Measurements from ENCODE around the gene RPS6KA2.

The RPS6KA2 gene

DNA sequence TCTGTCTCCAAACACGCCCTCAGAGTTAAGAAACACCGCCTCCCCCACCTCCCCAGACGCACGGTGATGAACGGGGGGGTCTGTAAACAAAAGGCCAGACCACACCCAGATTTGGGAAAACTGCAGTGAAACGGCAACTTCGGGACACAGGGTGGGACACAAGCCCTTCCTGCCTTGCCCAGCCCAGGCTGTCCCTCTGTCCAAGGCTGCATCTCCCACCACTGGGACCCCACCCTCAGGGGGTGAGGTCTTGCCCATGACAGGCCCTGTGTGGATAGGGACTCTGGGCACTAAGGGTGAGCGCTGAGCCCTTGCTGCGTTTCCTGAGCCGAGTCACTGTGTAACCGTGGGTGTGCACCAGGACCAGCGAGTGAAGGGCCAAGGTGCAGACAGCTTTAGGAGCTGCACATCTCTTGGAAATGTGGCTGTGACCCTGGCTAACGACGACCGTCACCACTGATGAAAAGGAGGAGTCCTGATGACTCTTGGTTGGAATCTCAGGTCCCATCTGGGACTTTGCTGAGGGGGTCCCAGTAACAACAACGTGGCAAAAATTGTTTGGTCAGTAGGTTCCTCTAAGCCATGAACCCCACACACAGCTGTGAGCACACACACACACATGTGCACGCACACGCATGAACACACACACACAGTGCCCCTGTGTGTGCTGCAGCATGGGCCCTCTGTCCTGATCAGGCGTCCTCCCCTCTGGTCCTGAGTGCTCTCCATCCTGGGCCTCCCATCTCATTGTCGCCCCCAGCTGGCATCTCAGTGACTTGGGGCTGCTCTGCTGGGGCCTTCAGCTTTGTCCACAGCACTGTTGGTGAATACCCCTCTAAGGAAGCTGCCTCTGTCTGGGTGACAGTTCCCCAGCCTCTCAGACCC, 141.2 kb downstream of the RPS6KA2 start:
- DNase-seq (ENCODE audit: low spot score) = no peak

- DNase-seq (ENCODE audit: low spot score) = no peak
Measured at GRCh38 chr6:166484863-166485262, 142.2 kb downstream of the RPS6KA2 start.

DNA sequence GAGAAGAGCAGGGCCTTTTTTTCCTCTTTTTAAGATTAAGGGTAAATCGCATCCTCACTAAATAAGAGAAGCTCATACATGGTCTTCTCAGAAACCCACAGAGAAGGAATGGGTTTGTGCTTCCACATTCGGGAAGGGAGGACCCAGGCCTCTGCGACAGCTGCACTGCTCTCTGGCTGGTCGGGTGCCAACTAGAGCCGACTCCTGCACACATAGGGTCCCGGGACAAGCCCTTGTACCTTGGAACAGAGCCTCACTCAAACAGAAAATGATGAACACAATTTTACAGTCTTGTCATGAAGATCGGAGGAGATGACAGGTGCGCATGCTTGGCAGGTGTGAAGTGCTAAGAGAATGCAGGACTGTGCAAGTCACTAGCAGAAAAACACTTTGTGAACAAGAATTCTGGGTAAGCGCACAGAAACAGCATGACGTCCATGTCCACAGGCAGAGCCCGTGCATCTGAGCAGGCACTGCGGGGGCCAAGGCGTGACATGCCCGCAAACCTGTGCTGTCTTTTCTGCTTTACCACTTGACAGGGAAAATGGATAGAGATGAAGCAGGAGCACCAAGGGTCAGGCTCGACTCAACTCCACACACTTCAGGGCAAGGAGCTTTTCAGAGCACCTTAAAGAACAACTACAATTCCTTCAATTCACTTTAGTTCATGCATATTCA, 143.3 kb downstream of the RPS6KA2 start:
- DNase-seq (ENCODE audit: low spot score) = no peak

DNA sequence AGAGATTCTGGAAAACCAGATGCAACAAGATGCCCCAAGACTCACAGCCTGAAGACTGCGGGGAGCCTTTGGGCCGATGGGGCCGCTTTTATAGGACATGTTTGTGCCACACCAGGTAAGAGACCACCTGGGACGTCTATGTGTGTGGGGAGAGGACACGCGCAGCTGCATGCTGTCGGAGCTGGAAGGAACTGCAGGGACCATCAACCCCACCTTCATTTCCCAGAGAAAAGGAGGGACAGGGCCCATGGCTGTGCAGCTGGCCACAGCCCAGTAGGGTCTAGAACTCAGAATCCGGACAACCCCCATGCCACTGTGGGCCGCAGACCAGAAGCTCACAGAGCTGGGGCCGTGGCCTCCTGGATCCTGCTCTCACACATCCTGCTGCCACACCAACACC, 144.0 kb downstream of the RPS6KA2 start:
- DNase-seq (ENCODE audit: low spot score) = no peak

DNA sequence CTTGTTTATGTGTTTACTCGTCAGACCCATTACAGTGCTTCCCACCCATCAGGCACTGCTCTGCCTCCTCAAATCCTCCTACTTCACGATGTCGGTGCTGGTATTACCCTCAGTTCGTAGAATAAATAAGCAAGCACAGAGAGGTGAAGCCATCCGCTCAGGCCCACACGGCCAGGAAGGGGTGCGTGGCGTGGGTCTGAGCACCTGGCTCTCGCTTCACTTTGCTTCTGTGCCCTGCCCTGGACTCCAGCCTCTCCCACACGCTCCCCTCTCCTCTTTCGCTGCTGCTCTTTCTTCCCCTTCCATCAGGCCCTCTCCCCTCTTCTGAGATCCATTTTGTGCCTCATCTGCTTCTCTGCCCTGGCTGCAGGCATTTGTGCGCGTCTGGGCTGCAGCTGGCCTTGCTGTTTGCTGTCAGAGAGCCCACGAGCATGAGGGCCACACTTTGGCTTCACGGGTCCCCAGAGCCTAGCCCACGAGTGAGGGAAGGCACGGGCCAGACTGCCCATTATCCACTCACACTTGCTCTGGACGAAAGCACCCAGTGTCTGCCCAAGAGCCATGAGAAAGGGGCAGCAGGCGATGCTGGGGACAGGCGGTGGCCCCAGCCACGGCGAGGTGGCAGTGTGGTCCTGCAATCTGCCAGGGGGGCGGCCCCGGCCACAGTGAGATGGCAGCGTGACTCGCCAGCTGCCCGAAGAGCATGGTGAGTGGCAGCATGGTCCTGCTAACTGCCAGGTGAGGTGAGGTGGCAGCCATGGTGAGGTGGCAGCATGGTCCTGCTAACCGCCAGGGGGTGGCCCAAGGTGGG, 148.1 kb downstream of the RPS6KA2 start:
- DNase-seq (ENCODE audit: low spot score) = no peak

GRCh38 chr6:166477647-166478365, 149.2 kb downstream of the RPS6KA2 start:
- DNase-seq (ENCODE audit: low spot score) = no peak

GRCh38 chr6:166476634-166477215, 150.3 kb downstream of the RPS6KA2 start:
- no peak for DNase-seq (ENCODE audit: low spot score)

GRCh38 chr6:166476061-166476591, 150.9 kb downstream of the RPS6KA2 start:
- DNase-seq (ENCODE audit: low spot score) = no peak

DNA sequence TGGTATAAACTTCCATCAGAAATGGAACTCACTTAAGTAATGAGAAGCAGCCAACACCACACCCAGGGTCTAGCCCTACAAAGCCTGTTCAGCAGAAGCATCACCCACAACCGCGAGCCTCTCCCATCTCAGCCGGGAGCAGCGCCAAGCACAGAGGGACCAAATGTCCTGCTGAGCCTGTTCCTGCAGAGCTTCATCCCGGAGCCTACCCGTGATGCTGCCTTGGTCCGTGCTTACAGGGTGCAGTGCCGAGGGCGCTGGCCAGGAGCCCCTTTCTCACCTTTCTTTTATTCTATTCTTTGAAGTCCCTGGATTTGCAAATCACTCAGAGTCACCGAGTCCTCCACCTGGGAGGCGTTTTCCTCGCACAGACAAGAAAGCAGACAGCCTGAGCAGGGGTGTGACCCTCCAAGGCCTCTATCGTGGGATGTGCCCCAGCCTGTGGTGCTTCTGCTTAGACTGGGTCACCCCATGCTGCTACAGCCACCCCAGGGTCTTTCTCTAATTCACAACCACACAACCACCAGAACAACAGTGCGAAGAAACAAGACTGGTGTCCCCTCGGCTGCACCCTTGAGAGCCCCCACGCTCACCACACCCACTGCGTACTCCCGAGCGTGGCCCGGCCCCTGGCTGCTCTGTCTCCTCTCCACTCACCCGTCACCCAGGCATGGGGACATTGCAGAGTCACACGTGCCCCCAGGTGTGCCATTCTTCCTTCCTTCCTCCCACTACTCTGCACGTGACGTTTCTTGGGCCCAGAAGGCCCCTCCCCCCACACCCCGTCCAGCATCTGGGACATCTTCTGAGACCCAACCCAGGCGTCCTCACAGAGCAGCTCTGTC, 152.1 kb downstream of the RPS6KA2 start:
- DNase-seq (ENCODE audit: low spot score) = no peak

DNA sequence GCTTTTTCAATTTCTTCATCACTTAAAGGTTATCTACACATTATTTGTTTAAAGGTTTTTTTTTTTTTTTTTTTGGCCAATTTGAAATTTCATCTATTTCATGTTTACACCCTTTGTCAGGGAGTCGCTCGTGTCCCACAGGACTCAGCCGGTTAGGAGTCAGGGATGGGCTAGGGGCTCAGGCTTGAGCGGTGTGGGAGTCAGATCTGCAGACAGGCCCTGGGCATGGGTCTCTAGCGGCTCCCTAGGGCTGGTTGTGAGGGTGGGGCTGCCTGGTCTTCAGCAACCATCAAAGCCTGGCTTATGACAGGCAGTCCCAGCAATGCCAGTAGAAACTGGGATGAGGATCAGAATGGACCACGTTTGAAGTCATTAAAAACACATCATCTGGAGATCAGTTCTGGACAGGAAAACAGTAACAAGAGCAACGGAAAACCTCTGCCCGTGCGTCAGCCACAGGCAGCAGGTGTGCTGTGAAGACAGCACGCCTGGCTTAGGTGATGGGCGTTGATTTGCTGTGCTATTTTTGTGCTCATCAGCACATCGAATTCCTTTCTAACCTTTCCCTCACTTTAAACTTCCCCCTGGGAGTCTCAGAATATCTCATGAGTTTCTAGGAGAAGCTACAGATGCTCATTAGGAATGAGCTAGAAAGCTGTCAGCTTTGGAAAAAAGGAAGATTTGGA, 153.0 kb downstream of the RPS6KA2 start:
- no peak for DNase-seq (ENCODE audit: low spot score)

GRCh38 chr6:166472636-166473035, 154.4 kb downstream of the RPS6KA2 start:
- DNase-seq (ENCODE audit: low spot score) = no peak

- DNase-seq (ENCODE audit: low spot score) = no peak
Measured at GRCh38 chr6:166471797-166472260, 155.2 kb downstream of the RPS6KA2 start.

GRCh38 chr6:166470863-166471410, 156.1 kb downstream of the RPS6KA2 start:
- no peak for DNase-seq (ENCODE audit: low spot score)

GRCh38 chr6:166470029-166470862, 156.8 kb downstream of the RPS6KA2 start:
- DNase-seq (ENCODE audit: low spot score) = no peak

DNA sequence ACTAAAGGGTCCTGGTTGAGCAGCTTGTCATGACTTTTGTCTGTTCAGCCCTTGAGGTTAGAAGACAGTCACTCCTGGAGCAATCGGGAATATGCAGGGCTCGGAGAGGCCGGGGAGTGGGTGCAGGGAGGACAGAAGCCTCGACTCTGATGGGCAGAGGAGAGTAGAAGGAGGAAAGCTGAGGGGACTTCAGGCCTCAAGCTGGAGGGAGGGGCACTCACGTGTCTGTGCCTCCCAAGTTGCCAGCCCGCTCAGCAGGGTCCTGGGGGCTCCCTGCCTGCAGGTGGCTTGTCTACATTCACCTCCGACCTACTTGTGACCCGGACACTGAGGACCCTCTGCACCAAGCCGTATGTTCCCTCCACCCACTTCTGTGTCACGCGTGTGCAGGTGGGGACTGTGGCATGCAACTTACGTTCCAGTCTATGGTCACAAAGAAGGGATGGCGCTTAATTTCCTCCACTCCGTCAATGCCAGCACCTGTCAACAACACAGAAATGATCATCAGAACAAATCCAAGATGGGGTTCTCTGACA, 157.6 kb downstream of the RPS6KA2 start:
- DNase-seq (ENCODE audit: low spot score) = no peak

GRCh38 chr6:166467436-166468000, 159.5 kb downstream of the RPS6KA2 start:
- no peak for DNase-seq (ENCODE audit: low spot score)
